HG03196 (cell line): ENCODE results near the gene DYRK4.

ENCODE experiments used
- ATAC-seq: cut with Tn5 transposase; IDR thresholded peaks from one replicate; pipeline ENCODE4 v1.9.1; 2021; ENCODE audit not compliant: unreplicated experiment

Gene DYRK4

GRCh38 chr12:4610481-4610880, 48.5 kb downstream of the DYRK4 start:
- no peak for ATAC-seq

GRCh38 chr12:4615667-4616066, 53.7 kb downstream of the DYRK4 start:
- no peak for ATAC-seq

GRCh38 chr12:4621511-4621910, 59.5 kb downstream of the DYRK4 start:
- no peak for ATAC-seq

GRCh38 chr12:4626543-4626942, 64.5 kb downstream of the DYRK4 start:
- ATAC-seq = no peak

- no peak for ATAC-seq
Observed at GRCh38 chr12:4628406-4628805, 66.4 kb downstream of the DYRK4 start.

- ATAC-seq = no peak
Observed at GRCh38 chr12:4630262-4630661, 68.3 kb downstream of the DYRK4 start.

GRCh38 chr12:4643747-4644146, 81.7 kb downstream of the DYRK4 start:
- no peak for ATAC-seq

- no peak for ATAC-seq
Observed at GRCh38 chr12:4645023-4645422, 83.0 kb downstream of the DYRK4 start.

- ATAC-seq = peak; percentile 11
Observed at GRCh38 chr12:4648104-4648500, 86.1 kb downstream of the DYRK4 start.

GRCh38 chr12:4648501-4649357, 86.7 kb downstream of the DYRK4 start, which contains the start of the genes AKAP3 and NDUFA9:
Gene AKAP3, minus strand, starts transcription at chr12:4649051. Its CDS starts 10,855 bp downstream, at chr12:4638196.
Gene NDUFA9, plus strand, starts transcription at chr12:4649114. Its CDS starts 13 bp downstream, at chr12:4649127.
- ATAC-seq = peak; percentile 86

- no peak for ATAC-seq
Observed at GRCh38 chr12:4649358-4649661, 87.3 kb downstream of the DYRK4 start.

- ATAC-seq = no peak
Observed at GRCh38 chr12:4653257-4653656, 91.2 kb downstream of the DYRK4 start.

GRCh38 chr12:4653691-4654090, 91.7 kb downstream of the DYRK4 start:
- no peak for ATAC-seq
